Measurements from ENCODE around the gene ERBB4. TPM values are rescaled to one million over a fixed set of nuclear protein-coding genes. Genes with fewer than 3 reads are reported as not detected.

The ERBB4 gene
- total RNA-seq, 1 experiment from 2014 or later, result 0.15 TPM

GRCh38 chr2:212028798-212029394, 509.7 kb downstream of the ERBB4 start:
- DNase-seq (ENCODE audit: low read depth, low spot score), result no peak
- ATAC-seq, result no peak
- in situ Hi-C loops (cut with HindIII; ENCODE audit: low pct_unique_long_range_greater_than_20kb, low sequenced_read_pairs), result no loop called here
- BruUV-seq (replicated peaks), result no TSS peak
- H3K4me3 ChIP-seq (ENCODE audit: low read depth in 2 of 2, low read length in 2 of 2), result no peak overlapping the region
- ChIA-PET CTCF (no interaction called here), POLR2A (no interaction called here)
- intact Hi-C loops (cut with micrococcal nuclease; ENCODE audit: unreplicated experiment), result no loop called here
- no peak overlapping the region for H3K27ac ChIP-seq (ENCODE audit: low read length)
- H3K4me1 ChIP-seq (ENCODE audit: control insufficient read depth, insufficient read depth, low read length), result no peaks in the 10 kb centered on the region
- no peaks in the 10 kb centered on the region for H3K27me3 ChIP-seq (ENCODE audit: control insufficient read depth, insufficient read depth, low read length)
- no peaks in the 10 kb centered on the region for H3K9me3 ChIP-seq (ENCODE audit: control insufficient read depth, insufficient read depth, low read depth, low read length)
- TF ChIP-seq REST (IDR thresholded peaks at IDR 0.05; ENCODE audit: insufficient read depth in 1 of 2, low read depth in 2 of 2, low read length in 1 of 2), result no peak
- TF ChIP-seq SIN3A (IDR thresholded peaks at IDR 0.05; ENCODE audit: borderline replicate concordance, insufficient read depth, low read depth, low read length), result no peak
- no peak for TF ChIP-seq CTCF (IDR thresholded peaks at IDR 0.05)
- TF ChIP-seq POLR2AphosphoS5 (IDR thresholded peaks at IDR 0.05; ENCODE audit: low read depth, low read length), result no peak
- no peak for TF ChIP-seq TCF7L2 (IDR thresholded peaks at IDR 0.05; ENCODE audit: low read depth, low read length)
- no peaks in the 10 kb centered on the region for H3K36me3 ChIP-seq (ENCODE audit: control insufficient read depth, insufficient read depth, low read length)

- CTCF ChIA-PET, result no interaction called here
Observed at GRCh38 chr2:212027681-212028628, 510.6 kb downstream of the ERBB4 start.

More at GRCh38 chr2:212027681-212028628, 510.6 kb downstream of the ERBB4 start:
- H3K4me1 ChIP-seq (ENCODE audit: control insufficient read depth, insufficient read depth, low read length), result no peaks in the 10 kb centered on the region
- no peaks in the 10 kb centered on the region for H3K36me3 ChIP-seq (ENCODE audit: control insufficient read depth, insufficient read depth, low read length)
- no peak overlapping the region for H3K27ac ChIP-seq (ENCODE audit: low read length)
- in situ Hi-C loops (cut with HindIII; ENCODE audit: low pct_unique_long_range_greater_than_20kb, low sequenced_read_pairs) (no loop called here), intact Hi-C loops (cut with micrococcal nuclease; ENCODE audit: unreplicated experiment) (no loop called here)
- H3K9me3 ChIP-seq (ENCODE audit: control insufficient read depth, insufficient read depth, low read depth, low read length), result no peaks in the 10 kb centered on the region
- BruUV-seq (replicated peaks), result no TSS peak
- H3K27me3 ChIP-seq (ENCODE audit: control insufficient read depth, insufficient read depth, low read length), result no peaks in the 10 kb centered on the region
- TF ChIP-seq REST (IDR thresholded peaks at IDR 0.05; ENCODE audit: insufficient read depth in 1 of 2, low read depth in 2 of 2, low read length in 1 of 2), result no peak
- no peak for TF ChIP-seq POLR2AphosphoS5 (IDR thresholded peaks at IDR 0.05; ENCODE audit: low read depth, low read length)
- TF ChIP-seq TCF7L2 (IDR thresholded peaks at IDR 0.05; ENCODE audit: low read depth, low read length), result no peak
- TF ChIP-seq CTCF (IDR thresholded peaks at IDR 0.05), result no peak
- no peak for TF ChIP-seq SIN3A (IDR thresholded peaks at IDR 0.05; ENCODE audit: borderline replicate concordance, insufficient read depth, low read depth, low read length)
- ATAC-seq (no peak), DNase-seq (ENCODE audit: low read depth, low spot score) (no peak)
- H3K4me3 ChIP-seq (ENCODE audit: low read depth in 2 of 2, low read length in 2 of 2), result no peak overlapping the region
- POLR2A ChIA-PET, result no interaction called here
